ENCODE data around the gene SYNC. TPM values are rescaled to one million over a fixed set of nuclear protein-coding genes. Genes with fewer than 3 reads are reported as not detected.

Gene SYNC
- total RNA-seq, 1 donor from 2014 or later, result 16.9 TPM

GRCh38 chr1:32666901-32667566, 35.5 kb downstream of the SYNC start:
- no peak overlapping the region for H3K27ac ChIP-seq
- DNase-seq, result peak; percentile 78
- intact Hi-C loops (cut with DNase I), result no loop called here
- H3K27me3 ChIP-seq, result no peaks in the 10 kb centered on the region
- H3K9me3 ChIP-seq, result no peaks in the 10 kb centered on the region
- H3K4me3 ChIP-seq, result no peak overlapping the region
- peak; percentile 80 for ATAC-seq
- peaks cover 99% of the 10 kb centered on the region for H3K36me3 ChIP-seq
- no peaks in the 10 kb centered on the region for H3K4me1 ChIP-seq
- no peak for TF ChIP-seq CTCF (IDR thresholded peaks at IDR 0.05)

- TF ChIP-seq CTCF (IDR thresholded peaks at IDR 0.05), result no peak
- Histone ChIP-seq H3K4me3 (no peak overlapping the region), H3K9me3 (no peaks in the 10 kb centered on the region), H3K27me3 (no peaks in the 10 kb centered on the region), H3K27ac (no peak overlapping the region), H3K4me1 (no peaks in the 10 kb centered on the region), H3K36me3 (peaks cover 97% of the 10 kb centered on the region)
- DNase-seq (no peak), ATAC-seq (no peak)
- intact Hi-C loops (cut with DNase I), result no loop called here
These were observed 36.7 kb downstream of the SYNC start for GRCh38 chr1:32665915-32666314.

GRCh38 chr1:32659581-32659980, 43.0 kb downstream of the SYNC start:
- no peak overlapping the region for H3K4me3 ChIP-seq
- no peaks in the 10 kb centered on the region for H3K27me3 ChIP-seq
- H3K9me3 ChIP-seq, result no peaks in the 10 kb centered on the region
- no peak overlapping the region for H3K27ac ChIP-seq
- H3K4me1 ChIP-seq, result peaks cover 2% of the 10 kb centered on the region
- ATAC-seq (no peak), DNase-seq (no peak)
- H3K36me3 ChIP-seq, result peaks cover 96% of the 10 kb centered on the region
- intact Hi-C loops (cut with DNase I), result no loop called here
- TF ChIP-seq CTCF (IDR thresholded peaks at IDR 0.05), result no peak

- no peak for DNase-seq
These were observed 50.2 kb downstream of the SYNC start for GRCh38 chr1:32652244-32652962.

GRCh38 chr1:32651461-32652073, 51.0 kb downstream of the SYNC start:
- peak overlapping the region; percentile 98 for H3K27ac ChIP-seq
- H3K27me3 ChIP-seq, result no peaks in the 10 kb centered on the region
- intact Hi-C loops (cut with DNase I), result no loop called here
- H3K4me3 ChIP-seq, result peak overlapping the region; percentile 86
- TF ChIP-seq CTCF (IDR thresholded peaks at IDR 0.05), result no peak
- no peaks in the 10 kb centered on the region for H3K9me3 ChIP-seq
- peaks cover 39% of the 10 kb centered on the region for H3K36me3 ChIP-seq
- no peak for DNase-seq
- H3K4me1 ChIP-seq, result peaks cover 38% of the 10 kb centered on the region
- ATAC-seq, result peak; percentile 8

More at GRCh38 chr1:32652244-32652962, 50.2 kb downstream of the SYNC start:
- ATAC-seq, result no peak
- intact Hi-C loops (cut with DNase I), result no loop called here
- Histone ChIP-seq H3K36me3 (peaks cover 47% of the 10 kb centered on the region), H3K4me1 (peaks cover 38% of the 10 kb centered on the region), H3K4me3 (peak overlapping the region; percentile 86), H3K9me3 (no peaks in the 10 kb centered on the region), H3K27me3 (no peaks in the 10 kb centered on the region), H3K27ac (peak overlapping the region; percentile 98)
- TF ChIP-seq CTCF (IDR thresholded peaks at IDR 0.05), result no peak
